IMR-90 (cell line): ENCODE measurements around the gene CD151. TPM values are rescaled to one million over a fixed set of nuclear protein-coding genes. Genes with fewer than 3 reads are reported as not detected.

Experiments
- ATAC-seq: fragments of 200-7000 bp; cut with Tn5 transposase; 2 replicates; pipeline ENCODE4 v1.9.1; 2020; ENCODE audit warnings: low read depth, mild to moderate bottlenecking, moderate library complexity
- BruUV-seq: library from RNA; stranded (reverse); fragments of 400-500 nt; replicated peaks from 2 replicates; lab custom pipeline; 2021; lab: Mats Ljungman, UMichigan
- CTCF ChIA-PET: fragments of 300-600 bp; formaldehyde crosslinking; extraction: SDS; loops from one replicate; lab custom pipeline; 2021; ENCODE audit warnings: antibody characterized with exemption; lab: Yijun Ruan, JAX
- POLR2A ChIA-PET: fragments of 300-600 bp; sonication (Branson Sonifier 250); formaldehyde crosslinking; loops from one replicate; lab custom pipeline; 2022; ENCODE audit warnings: antibody characterized with exemption; ENCODE audit not compliant: unreplicated experiment; lab: Charles Lee
- DNase-seq: peaks from one replicate; pipeline ENCODE4 v3.0.0; 2013
- H2AFZ ChIP-seq: replicated peaks from 2 replicates; pipeline ENCODE3; 2013; ENCODE audit warnings: low read length, mild to moderate bottlenecking; ENCODE audit not compliant: poor library complexity
- H2AK5ac ChIP-seq: 2 replicates; pipeline ENCODE4 v1.6.1; 2013; ENCODE audit warnings: low read depth, low read length, inconsistent platforms
- H2AK9ac ChIP-seq: replicated peaks from 2 replicates; pipeline ENCODE3; 2013; ENCODE audit warnings: mild to moderate bottlenecking, low read depth, low read length, moderate library complexity; ENCODE audit not compliant: poor library complexity
- H2BK120ac ChIP-seq: 2 replicates; pipeline ENCODE4 v1.6.1; 2013; ENCODE audit warnings: low read depth, low read length, inconsistent platforms
- H2BK15ac ChIP-seq: 3 replicates; pipeline ENCODE4 v1.6.1; 2013; ENCODE audit warnings: low read depth, low read length, inconsistent platforms
- H2BK20ac ChIP-seq: 2 replicates; pipeline ENCODE4 v1.6.1; 2013; ENCODE audit warnings: low read depth, mild to moderate bottlenecking, inconsistent platforms, low read length, moderate library complexity
- H2BK5ac ChIP-seq: 2 replicates; pipeline ENCODE4 v1.6.1; 2013; ENCODE audit warnings: mild to moderate bottlenecking, low read depth, low read length, inconsistent platforms; ENCODE audit not compliant: poor library complexity, severe bottlenecking
- H3K14ac ChIP-seq: replicated peaks from 2 replicates; pipeline ENCODE4 v1.6.1; 2013; ENCODE audit warnings: low read depth, low read length, inconsistent platforms
- H3K18ac ChIP-seq: 2 replicates; pipeline ENCODE4 v1.6.1; 2013; ENCODE audit warnings: low read depth, low read length, control low read depth
- H3K23ac ChIP-seq: 2 replicates; pipeline ENCODE4 v1.6.1; 2013; ENCODE audit warnings: low read depth, low read length, inconsistent platforms
- H3K27ac ChIP-seq: 2 replicates; pipeline ENCODE4 v1.5.1; 2013; ENCODE audit warnings: mild to moderate bottlenecking, control low read depth, low read length; ENCODE audit not compliant: insufficient read depth
- H3K27me3 ChIP-seq: 2 replicates; pipeline ENCODE4 v1.6.1; 2013; ENCODE audit warnings: low read length; ENCODE audit not compliant: control insufficient read depth, insufficient read depth
- H3K36me3 ChIP-seq: 2 replicates; pipeline ENCODE4 v1.6.1; 2013; ENCODE audit warnings: low read length, mixed read lengths; ENCODE audit not compliant: control insufficient read depth, insufficient read depth
- H3K4ac ChIP-seq: 2 replicates; pipeline ENCODE4 v1.6.1; 2013; ENCODE audit warnings: low read depth, low read length, inconsistent platforms
- H3K4me1 ChIP-seq: 2 replicates; pipeline ENCODE4 v1.6.1; 2013; ENCODE audit warnings: low read length, mixed read lengths; ENCODE audit not compliant: control insufficient read depth, insufficient read depth
- H3K4me2 ChIP-seq: 2 replicates; pipeline ENCODE4 v1.6.1; 2013; ENCODE audit warnings: low read depth, mild to moderate bottlenecking, control low read depth, low read length, moderate library complexity
- H3K4me3 ChIP-seq: 2 replicates; pipeline ENCODE4 v1.5.1; 2013; ENCODE audit warnings: low read depth, mild to moderate bottlenecking, control low read depth, low read length, moderate library complexity; ENCODE audit not compliant: insufficient read depth
- H3K56ac ChIP-seq: 2 replicates; pipeline ENCODE4 v1.6.1; 2013; ENCODE audit warnings: low read length, inconsistent platforms; ENCODE audit not compliant: insufficient read depth; ENCODE audit errors: extremely low read depth
- H3K79me1 ChIP-seq, 2 experiments: 2 replicates each; pipeline ENCODE4 v1.6.1; 2013; ENCODE audit warnings: low read length in 2 of 2, inconsistent platforms in 1 of 2, low read depth in 1 of 2
- H3K9ac ChIP-seq: 2 replicates; pipeline ENCODE4 v1.6.1; 2013; ENCODE audit warnings: low read depth, low read length, control low read depth
- H3K9me1 ChIP-seq: 2 replicates; pipeline ENCODE4 v1.6.1; 2013; ENCODE audit warnings: low read length, inconsistent platforms; ENCODE audit not compliant: insufficient read depth
- H3K9me3 ChIP-seq: 2 replicates; pipeline ENCODE4 v1.6.1; 2013; ENCODE audit warnings: low read length; ENCODE audit not compliant: control insufficient read depth, insufficient read depth
- H4K20me1 ChIP-seq: 2 replicates; pipeline ENCODE4 v1.6.1; 2013; ENCODE audit warnings: low read length, inconsistent platforms; ENCODE audit not compliant: insufficient read depth
- H4K5ac ChIP-seq: 2 replicates; pipeline ENCODE4 v1.6.1; 2013; ENCODE audit warnings: mild to moderate bottlenecking, low read depth, low read length, control low read depth
- H4K8ac ChIP-seq, 2 experiments: 2 replicates each; pipeline ENCODE4 v1.6.1; 2013; ENCODE audit warnings: low read depth in 2 of 2, low read length in 2 of 2, control low read depth in 1 of 2, inconsistent platforms in 1 of 2
- H4K91ac ChIP-seq: 2 replicates; pipeline ENCODE4 v1.6.1; 2013; ENCODE audit warnings: low read depth, low read length, inconsistent platforms; ENCODE audit not compliant: insufficient read depth
- MAFK ChIP-seq: IDR thresholded peaks from 2 replicates; pipeline ENCODE4 v1.6.1; 2012; ENCODE audit warnings: low read depth, low read length, improper control_type of control experiment
- MAZ ChIP-seq: IDR thresholded peaks from 2 replicates; pipeline ENCODE4 v1.6.1; 2012; ENCODE audit warnings: low read depth, mild to moderate bottlenecking, low read length, improper control_type of control experiment, moderate library complexity, borderline replicate concordance
- RCOR1 ChIP-seq: IDR thresholded peaks from 2 replicates; pipeline ENCODE4 v1.6.1; 2012; ENCODE audit warnings: mild to moderate bottlenecking, low read length, improper control_type of control experiment; ENCODE audit not compliant: insufficient replicate concordance
- RFX5 ChIP-seq: IDR thresholded peaks from 2 replicates; pipeline ENCODE4 v1.8.0; 2012; ENCODE audit warnings: low read depth, mild to moderate bottlenecking, low read length, moderate library complexity
- USF2 ChIP-seq: fragments of 150-350 bp; IDR thresholded peaks from 2 replicates; pipeline ENCODE4 v1.6.1; 2017; ENCODE audit warnings: mild to moderate bottlenecking, antibody characterized with exemption, low read length, low read depth
- WGBS, 2 experiments: methylation state at CpG; one replicate each; pipeline versions ENCODE4 v1.1.5 to v1.1.7; 2013; ENCODE audit warnings: missing lambda C conversion rate in 2 of 2; ENCODE audit not compliant: insufficient read length in 1 of 2; ENCODE audit errors: extremely low coverage in 2 of 2; 5-methylcytosine and 5-hydroxymethylcytosine counted together
- dilution Hi-C: fragments of 300-500 bp; cut with HindIII; formaldehyde crosslinking; loops from one replicate; pipeline ENCODE4 v1.14.3; 2018; ENCODE audit warnings: low sequenced_read_pairs; ENCODE audit not compliant: unreplicated experiment
- in situ Hi-C: fragments of 300-500 bp; cut with MboI; formaldehyde crosslinking; loops from 3 replicates; pipeline ENCODE4 v1.14.3; 2019; ENCODE audit warnings: low sequenced_read_pairs, inconsistent platforms, mixed read lengths
- intact Hi-C: fragments of 100-400 bp; cut with micrococcal nuclease; formaldehyde crosslinking; loops from 2 replicates; pipeline ENCODE4 v1.10.0; 2022
- polyA plus RNA-seq, 3 experiments: library from polyadenylated mRNA; depleted of rRNA; stranded (reverse); fragments of >200 nt; gene quantifications; 2 replicates each; pipeline ENCODE4 v1.2.3, GENCODE V29; 2012; ENCODE audit warnings: low replicate concordance in 1 of 3
- total RNA-seq: library from RNA; depleted of rRNA; stranded (reverse); fragments of >200 nt; gene quantifications from 2 replicates; pipeline ENCODE4 v1.2.3, GENCODE V29; 2012

CD151 gene
- total and polyA plus RNA-seq, 2 of the 4 experiments (the other 2 are of a cell fraction), result 1,150 to 1,267 TPM

GRCh38 chr11:824942-825341 lies 7.8 kb upstream of the CD151 start:
- no peak for TF ChIP-seq USF2
- TF ChIP-seq MAFK, result no peak
- no peak for TF ChIP-seq RCOR1
- TF ChIP-seq MAZ, result no peak
- TF ChIP-seq RFX5, result no peak
- no peak overlapping the region for H2AK9ac ChIP-seq
- no peak overlapping the region for H4K5ac ChIP-seq
- H2BK120ac ChIP-seq, result no peak overlapping the region
- POLR2A ChIA-PET, result interaction anchor here (0.6 kb wide), 1 partner anchor 10 kb away, joined by 3 read pairs; no protein-coding TSS in a partner anchor
- in situ Hi-C loops (no loop called here), dilution Hi-C loops (no loop called here), intact Hi-C loops (no loop called here)
- no TSS peak for BruUV-seq
- no peak overlapping the region for H2AFZ ChIP-seq
- H3K4me2 ChIP-seq, result no peak overlapping the region
- no peak overlapping the region for H2BK5ac ChIP-seq
- CTCF ChIA-PET, result no interaction called here
- no peak overlapping the region for H3K18ac ChIP-seq
- H3K79me1 ChIP-seq, result peaks cover 19 to 28% of the 10 kb centered on the region in 2 experiments
- ATAC-seq (no peak), DNase-seq (no peak)
- H3K56ac ChIP-seq, result no peak overlapping the region
- no peak overlapping the region for H3K23ac ChIP-seq
- H4K91ac ChIP-seq, result no peak overlapping the region
- H3K4me1 ChIP-seq, result peaks cover 26% of the 10 kb centered on the region
- peaks cover 13% of the 10 kb centered on the region for H3K9me1 ChIP-seq
- H3K9ac ChIP-seq, result no peak overlapping the region
- H2AK5ac ChIP-seq, result no peak overlapping the region
- H3K27ac ChIP-seq, result no peak overlapping the region
- no peak overlapping the region for H3K4ac ChIP-seq
- peaks cover 30% of the 10 kb centered on the region for H3K36me3 ChIP-seq
- no peaks in the 10 kb centered on the region for H3K9me3 ChIP-seq
- no peak overlapping the region for H4K8ac ChIP-seq
- no peak overlapping the region for H2BK20ac ChIP-seq
- no peak overlapping the region for H2BK15ac ChIP-seq
- no peak overlapping the region for H3K4me3 ChIP-seq
- H3K27me3 ChIP-seq, result peaks cover 6% of the 10 kb centered on the region; the same call in 1 of the 2 replicates
- H3K14ac ChIP-seq, result no peak overlapping the region
- H4K20me1 ChIP-seq, result peaks cover 40% of the 10 kb centered on the region
- WGBS, 2 experiments, result 84% methylated on average over 2 of the region's 11 CpGs; no CpG with 5 or more reads in 1 of the 2 experiments
